DOHH2 (cell line): ENCODE measurements around the gene PTGFRN.

Experiments
- H3F3A ChIP-seq: fragments of 200-600 bp; sonication (generic), shearing (Covaris generic); 2 replicates; pipeline ENCODE4 v1.6.0; 2016; ENCODE audit warnings: antibody characterized with exemption, mild to moderate bottlenecking; ENCODE audit not compliant: control insufficient read depth, insufficient read depth
- H3K27ac ChIP-seq: fragments of 200-600 bp; sonication (generic); 2 replicates; pipeline ENCODE4 v1.5.1; 2014; ENCODE audit warnings: low read depth, mild to moderate bottlenecking, low read length, moderate library complexity
- H3K27me3 ChIP-seq: fragments of 200-600 bp; sonication (generic); 2 replicates; pipeline ENCODE4 v1.6.1; 2014; ENCODE audit warnings: mild to moderate bottlenecking, low read length, mixed read lengths; ENCODE audit not compliant: control insufficient read depth
- H3K36me3 ChIP-seq: fragments of 200-600 bp; sonication (generic); 2 replicates; pipeline ENCODE4 v1.6.1; 2014; ENCODE audit warnings: mild to moderate bottlenecking, low read length, moderate library complexity, mixed read lengths; ENCODE audit not compliant: control insufficient read depth
- H3K4me1 ChIP-seq: fragments of 200-600 bp; sonication (generic); 2 replicates; pipeline ENCODE4 v1.6.1; 2014; ENCODE audit warnings: mild to moderate bottlenecking, low read length, mixed read lengths; ENCODE audit not compliant: control insufficient read depth
- H3K4me2 ChIP-seq: fragments of 200-600 bp; sonication (generic); 2 replicates; pipeline ENCODE4 v1.6.0; 2014; ENCODE audit warnings: mild to moderate bottlenecking, low read length, moderate library complexity
- H3K4me3 ChIP-seq: fragments of 200-600 bp; sonication (generic); 2 replicates; pipeline ENCODE4 v1.5.1; 2014; ENCODE audit warnings: mild to moderate bottlenecking, low read length, mixed read lengths
- H3K79me2 ChIP-seq: fragments of 200-600 bp; sonication (generic); 2 replicates; pipeline ENCODE4 v1.6.1; 2014; ENCODE audit warnings: mild to moderate bottlenecking, low read length, mixed read lengths; ENCODE audit not compliant: control insufficient read depth
- H3K9me2 ChIP-seq: fragments of 200-600 bp; sonication (generic); replicated peaks from 2 replicates; pipeline ENCODE4 v1.6.1; 2014; ENCODE audit warnings: mild to moderate bottlenecking, low read length, mixed read lengths; ENCODE audit not compliant: control insufficient read depth
- H3K9me3 ChIP-seq: fragments of 200-600 bp; sonication (generic); 2 replicates; pipeline ENCODE4 v1.6.1; 2014; ENCODE audit warnings: antibody characterized with exemption, low read length, mixed read lengths; ENCODE audit not compliant: control insufficient read depth, insufficient read depth
- H4K20me1 ChIP-seq: fragments of 200-600 bp; sonication (generic); 2 replicates; pipeline ENCODE4 v1.6.0; 2014; ENCODE audit warnings: low read depth, mild to moderate bottlenecking, antibody characterized with exemption, low read length, moderate library complexity; ENCODE audit not compliant: control insufficient read depth, insufficient read depth
- CTCF ChIP-seq: fragments of 200-600 bp; sonication (generic); IDR thresholded peaks from one replicate; pipeline ENCODE4 v1.5.1; 2014; ENCODE audit warnings: antibody characterized with exemption, mild to moderate bottlenecking, low read depth, low read length; ENCODE audit not compliant: poor library complexity, severe bottlenecking
- EZH2phosphoT487 ChIP-seq: fragments of 200-600 bp; sonication (generic); IDR thresholded peaks from 2 replicates; pipeline ENCODE4 v1.6.1; 2017; ENCODE audit warnings: borderline replicate concordance, mild to moderate bottlenecking, antibody characterized with exemption, low read length, moderate library complexity, mixed read lengths

PTGFRN gene

GRCh38 chr1:116911779-116912469 is 2.2 kb downstream of the PTGFRN start:
- H3K27me3 ChIP-seq = no peaks in the 10 kb centered on the region
- H3K4me1 ChIP-seq = no peaks in the 10 kb centered on the region
- no peaks in the 10 kb centered on the region for H3K9me2 ChIP-seq
- H3K79me2 ChIP-seq = no peaks in the 10 kb centered on the region
- no peaks in the 10 kb centered on the region for H3F3A ChIP-seq
- no peak overlapping the region for H3K27ac ChIP-seq
- no peaks in the 10 kb centered on the region for H3K9me3 ChIP-seq
- H4K20me1 ChIP-seq = no peaks in the 10 kb centered on the region
- H3K4me2 ChIP-seq = no peak overlapping the region
- no peak overlapping the region for H3K4me3 ChIP-seq
- H3K36me3 ChIP-seq = no peaks in the 10 kb centered on the region
- TF ChIP-seq EZH2phosphoT487 (no peak), CTCF (no peak)

GRCh38 chr1:116912846-116913245 is 3.1 kb downstream of the PTGFRN start:
- H3K9me2 ChIP-seq = no peaks in the 10 kb centered on the region
- no peaks in the 10 kb centered on the region for H3F3A ChIP-seq
- no peaks in the 10 kb centered on the region for H3K79me2 ChIP-seq
- H3K36me3 ChIP-seq = no peaks in the 10 kb centered on the region
- no peaks in the 10 kb centered on the region for H3K27me3 ChIP-seq
- no peak overlapping the region for H3K27ac ChIP-seq
- H3K4me1 ChIP-seq = no peaks in the 10 kb centered on the region
- no peak overlapping the region for H3K4me2 ChIP-seq
- TF ChIP-seq CTCF (no peak), EZH2phosphoT487 (no peak)
- no peaks in the 10 kb centered on the region for H4K20me1 ChIP-seq
- no peaks in the 10 kb centered on the region for H3K9me3 ChIP-seq
- no peak overlapping the region for H3K4me3 ChIP-seq

GRCh38 chr1:116913941-116914340 is 4.2 kb downstream of the PTGFRN start:
- Histone ChIP-seq H3K27me3 (no peaks in the 10 kb centered on the region), H3K36me3 (no peaks in the 10 kb centered on the region), H4K20me1 (no peaks in the 10 kb centered on the region), H3K4me3 (no peak overlapping the region), H3K9me3 (no peaks in the 10 kb centered on the region), H3K4me1 (no peaks in the 10 kb centered on the region), H3F3A (no peaks in the 10 kb centered on the region), H3K79me2 (no peaks in the 10 kb centered on the region), H3K27ac (no peak overlapping the region), H3K9me2 (no peaks in the 10 kb centered on the region), H3K4me2 (no peak overlapping the region)
- TF ChIP-seq CTCF = no peak
- TF ChIP-seq EZH2phosphoT487 = no peak
